Muscle of leg (tissue), 11 donors: Measurements from ENCODE around the gene HAGH. TPM values are rescaled to one million over a fixed set of nuclear protein-coding genes. Genes with fewer than 3 reads are reported as not detected.
"Not testable (repeated sequence)": the region's sequence is repeated elsewhere in the genome, so short reads cannot be mapped to it uniquely, and the experiment has no call there.

Source experiments
- DNase-seq: peaks from one replicate; pipeline ENCODE4 v3.0.0; 2013
- H3K27ac ChIP-seq: one replicate; pipeline ENCODE4 v1.5.1; 2013; ENCODE audit warnings: mild to moderate bottlenecking, low read length, control low read depth
- H3K27me3 ChIP-seq: one replicate; pipeline ENCODE4 v1.6.1; 2013; ENCODE audit warnings: low read length; ENCODE audit not compliant: control insufficient read depth, insufficient read depth
- H3K36me3 ChIP-seq: one replicate; pipeline ENCODE4 v1.6.1; 2013; ENCODE audit warnings: low read length; ENCODE audit not compliant: control insufficient read depth, insufficient read depth
- H3K4me1 ChIP-seq: one replicate; pipeline ENCODE4 v1.6.1; 2013; ENCODE audit warnings: low read length; ENCODE audit not compliant: control insufficient read depth, insufficient read depth
- H3K4me3 ChIP-seq: one replicate; pipeline ENCODE4 v1.5.1; 2013; ENCODE audit warnings: low read length, control low read depth
- H3K9me3 ChIP-seq: replicated peaks from 2 replicates; pipeline ENCODE4 v1.6.1; 2013; ENCODE audit warnings: low read depth, low read length; ENCODE audit not compliant: control insufficient read depth
- WGBS: methylation state at CpG from one replicate; pipeline ENCODE4 v1.1.5; 2013; ENCODE audit warnings: missing lambda C conversion rate; ENCODE audit not compliant: insufficient coverage; 5-methylcytosine and 5-hydroxymethylcytosine counted together
- polyA plus RNA-seq, 8 donors: library from polyadenylated mRNA; unstranded; fragments of 120-200 nt; gene quantifications; one replicate each; pipeline versions ENCODE4 v1.2.1 to v1.2.3, GENCODE V29; 2013; ENCODE audit warnings: inconsistent platforms in 1 of 8, low replicate concordance in 1 of 8; ENCODE audit not compliant: insufficient read length in 8 of 8, insufficient read depth in 1 of 8
- total RNA-seq: library from RNA; stranded (reverse); fragments of 120-200 nt; gene quantifications from one replicate; pipeline ENCODE4 v1.2.4, GENCODE V29; 2013

Gene HAGH
- total and polyA plus RNA-seq, 9 donors = 34.6 to 48.6 (median 39.1) TPM

DNA sequence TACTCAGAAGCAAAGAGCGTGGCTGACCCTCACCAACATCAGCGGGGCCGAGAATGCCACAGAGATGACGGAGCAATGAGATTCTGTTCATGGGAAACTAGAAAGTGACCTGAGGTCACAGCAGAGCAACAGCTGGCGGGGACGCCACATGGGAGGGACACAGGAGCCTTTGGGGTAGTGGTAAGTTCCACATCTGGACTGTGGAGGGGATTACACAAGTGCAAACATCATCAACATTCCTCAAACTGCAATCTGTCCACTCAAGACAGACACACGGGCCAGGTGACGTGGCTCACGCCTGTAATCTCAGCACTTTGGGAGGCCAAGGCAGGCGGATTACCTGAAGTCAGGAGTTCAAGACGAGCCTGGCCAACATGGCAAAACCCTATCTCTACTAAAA is 11.2 kb downstream of the HAGH start:
- peaks cover 4% of the 10 kb centered on the region for H3K4me1 ChIP-seq
- H3K36me3 ChIP-seq = peaks cover 45% of the 10 kb centered on the region
- H3K27me3 ChIP-seq = no peaks in the 10 kb centered on the region
- no peaks in the 10 kb centered on the region for H3K9me3 ChIP-seq
- no peak overlapping the region for H3K27ac ChIP-seq
- H3K4me3 ChIP-seq = no peak overlapping the region
- WGBS = 92% methylated on average over 4 of the region's 11 CpGs
- DNase-seq = no peak

DNA sequence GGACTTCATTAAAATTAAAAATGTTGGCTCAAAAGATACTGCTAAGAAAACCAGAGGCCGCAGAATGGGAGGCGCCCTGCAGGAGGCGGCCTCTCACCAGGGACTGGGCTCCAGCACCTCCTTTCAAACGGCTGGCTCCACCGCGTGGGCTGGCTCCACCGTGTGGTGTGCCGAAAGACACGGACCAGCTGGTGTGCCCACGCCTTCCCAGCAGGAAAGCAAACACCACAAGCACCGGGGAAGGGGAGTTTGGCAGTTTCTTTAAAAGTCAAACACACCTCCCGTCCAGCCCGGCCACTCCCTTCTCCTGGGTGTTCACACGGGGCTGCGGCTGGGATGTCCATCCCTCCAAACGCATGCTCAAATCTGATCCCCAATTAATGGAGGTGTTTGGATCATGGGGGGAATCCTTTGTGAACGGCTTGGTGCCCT is 13.9 kb downstream of the HAGH start:
- Histone ChIP-seq H3K36me3 (peaks cover 51% of the 10 kb centered on the region), H3K27ac (no peak overlapping the region), H3K9me3 (no peaks in the 10 kb centered on the region), H3K4me3 (no peak overlapping the region), H3K4me1 (peaks cover 4% of the 10 kb centered on the region), H3K27me3 (no peaks in the 10 kb centered on the region)
- 10% methylated on average over 2 of the region's 17 CpGs for WGBS
- peak; percentile 60 for DNase-seq

- Histone ChIP-seq H3K4me3 (no peak overlapping the region), H3K9me3 (peaks cover 2% of the 10 kb centered on the region), H3K4me1 (peaks cover 4% of the 10 kb centered on the region), H3K36me3 (peaks cover 50% of the 10 kb centered on the region), H3K27ac (no peak overlapping the region), H3K27me3 (no peaks in the 10 kb centered on the region)
- no peak for DNase-seq
- 85% methylated on average over 13 of the region's 16 CpGs for WGBS
Observed at GRCh38 chr16:1810536-1810935, 16.1 kb downstream of the HAGH start.

- H3K27me3 ChIP-seq = no peaks in the 10 kb centered on the region
- H3K36me3 ChIP-seq = peaks cover 46% of the 10 kb centered on the region
- peaks cover 2% of the 10 kb centered on the region for H3K9me3 ChIP-seq
- no peak overlapping the region for H3K27ac ChIP-seq
- WGBS = 93% methylated on average over 6 of the region's 16 CpGs
- peaks cover 4% of the 10 kb centered on the region for H3K4me1 ChIP-seq
- no peak overlapping the region for H3K4me3 ChIP-seq
- no peak for DNase-seq
Observed at GRCh38 chr16:1810106-1810505, 16.5 kb downstream of the HAGH start.

DNA sequence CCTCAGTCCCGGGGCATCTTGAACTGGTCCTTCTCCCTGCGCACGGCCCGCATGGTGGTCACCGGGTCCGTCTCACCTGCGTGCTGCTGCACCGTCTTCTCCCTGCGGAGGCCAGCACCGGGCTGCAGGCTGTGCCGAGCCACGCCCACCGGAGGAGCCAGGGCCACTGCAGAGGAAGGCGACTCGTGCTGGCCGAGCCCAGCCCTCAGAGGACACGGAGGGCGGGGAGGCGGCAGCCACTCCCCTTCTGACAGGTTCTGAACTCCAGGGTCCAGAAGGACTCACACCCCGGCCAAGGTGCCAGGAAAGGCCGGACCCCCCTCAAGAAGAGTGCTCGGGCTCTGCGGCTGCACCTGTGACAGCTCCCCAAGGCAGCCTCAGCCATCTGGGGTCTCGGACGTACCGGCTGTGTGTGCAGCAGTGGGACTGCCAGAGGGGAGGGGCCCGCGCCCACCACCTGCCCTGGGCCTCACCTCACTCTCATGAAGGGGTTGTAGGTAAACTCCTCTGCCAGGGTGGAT is 17.3 kb downstream of the HAGH start:
- 69% methylated on average over 25 of the region's 28 CpGs for WGBS
- no peak overlapping the region for H3K4me3 ChIP-seq
- H3K4me1 ChIP-seq = peaks cover 4% of the 10 kb centered on the region
- H3K27me3 ChIP-seq = no peaks in the 10 kb centered on the region
- peaks cover 46% of the 10 kb centered on the region for H3K36me3 ChIP-seq
- no peak overlapping the region for H3K27ac ChIP-seq
- peaks cover 2% of the 10 kb centered on the region for H3K9me3 ChIP-seq
- DNase-seq = no peak

GRCh38 chr16:1808691-1809090 is 17.9 kb downstream of the HAGH start:
- Histone ChIP-seq H3K27ac (no peak overlapping the region), H3K36me3 (peaks cover 46% of the 10 kb centered on the region), H3K27me3 (no peaks in the 10 kb centered on the region), H3K9me3 (peaks cover 2% of the 10 kb centered on the region), H3K4me3 (no peak overlapping the region), H3K4me1 (peaks cover 4% of the 10 kb centered on the region)
- WGBS = 90% methylated on average over 15 of the region's 18 CpGs
- DNase-seq = no peak

- peaks cover 46% of the 10 kb centered on the region for H3K36me3 ChIP-seq
Observed at GRCh38 chr16:1807626-1808025, 19.0 kb downstream of the HAGH start.

DNA sequence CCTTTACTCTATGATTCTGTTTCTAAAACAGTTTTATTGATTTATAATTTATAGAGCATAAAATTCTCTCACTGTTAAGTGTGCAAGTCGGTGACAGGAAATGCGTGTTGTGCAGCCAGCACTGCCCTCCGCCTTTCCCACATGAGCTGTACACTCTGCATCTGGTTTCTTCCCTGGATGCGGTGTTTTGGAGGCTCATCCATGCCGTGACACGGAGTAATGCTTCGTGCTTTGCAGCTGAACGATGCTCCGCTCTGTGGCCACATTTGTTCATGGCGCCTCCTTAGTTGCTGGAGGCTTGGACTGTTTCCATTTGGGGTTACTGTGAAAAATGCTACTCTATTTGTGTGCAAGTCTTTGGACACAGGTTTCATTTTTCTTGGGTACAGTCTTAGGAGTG is 25.9 kb downstream of the HAGH start:
- Histone ChIP-seq H3K4me1 (no peaks in the 10 kb centered on the region), H3K4me3 (no peak overlapping the region), H3K27me3 (no peaks in the 10 kb centered on the region), H3K9me3 (peaks cover 14% of the 10 kb centered on the region), H3K27ac (no peak overlapping the region), H3K36me3 (peaks cover 3% of the 10 kb centered on the region)
- no peak for DNase-seq
- WGBS = 64% methylated on average over 8 of the region's 10 CpGs

More at GRCh38 chr16:1807626-1808025, 19.0 kb downstream of the HAGH start:
- H3K4me1 ChIP-seq = no peaks in the 10 kb centered on the region
- no peak overlapping the region for H3K27ac ChIP-seq
- peaks cover 2% of the 10 kb centered on the region for H3K9me3 ChIP-seq
- DNase-seq = no peak
- WGBS = 100% methylated on average over 3 of the region's 10 CpGs
- H3K27me3 ChIP-seq = no peaks in the 10 kb centered on the region
- H3K4me3 ChIP-seq = no peak overlapping the region

- not testable (repeated sequence) for H3K36me3 ChIP-seq, DNase-seq, H3K4me3 ChIP-seq, H3K27ac ChIP-seq, H3K27me3 ChIP-seq, H3K4me1 ChIP-seq
- WGBS = no CpG with 5 or more reads among the region's 5 CpGs
- H3K9me3 ChIP-seq = peaks cover 14% of the 10 kb centered on the region
Observed at GRCh38 chr16:1799263-1799662, 27.4 kb downstream of the HAGH start.

DNA sequence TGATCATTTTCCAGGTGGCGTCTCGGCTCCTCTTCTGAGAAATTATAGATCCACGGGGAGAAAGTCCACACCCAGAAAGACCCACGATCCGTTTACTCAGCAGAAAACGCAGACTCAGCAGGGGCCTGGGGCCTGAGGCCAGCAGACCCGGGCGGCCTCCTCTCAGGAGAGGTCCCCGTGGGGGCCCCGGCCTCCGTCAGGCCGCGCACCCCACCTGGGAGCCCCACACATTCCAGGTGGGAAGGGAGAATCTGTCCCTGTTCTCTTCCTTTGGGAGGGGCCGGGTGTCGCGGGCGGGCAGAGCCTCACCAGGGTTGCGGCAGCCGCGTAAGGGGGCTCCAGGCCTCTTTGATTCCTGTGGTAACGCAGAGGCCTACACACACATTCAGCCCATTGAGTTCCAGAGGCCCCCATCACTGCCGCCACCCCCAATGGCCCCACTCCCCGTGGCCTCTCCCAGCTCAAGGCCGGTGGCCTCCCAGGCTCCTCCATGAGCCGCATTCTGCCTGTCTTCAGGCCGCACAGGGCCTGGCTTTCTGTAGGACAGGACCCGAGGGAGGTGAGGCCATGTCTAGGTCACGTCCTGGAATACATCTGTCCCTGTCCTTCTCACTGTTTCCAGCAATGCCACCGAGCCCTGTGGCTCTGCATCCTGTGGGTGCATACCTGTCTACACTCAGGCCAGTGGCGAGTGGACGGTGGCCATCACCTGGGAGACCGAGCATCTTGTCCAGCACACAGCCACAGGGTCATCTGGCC is 31.5 kb downstream of the HAGH start:
- H3K27ac ChIP-seq = no peak overlapping the region
- DNase-seq = no peak
- no peaks in the 10 kb centered on the region for H3K27me3 ChIP-seq
- peaks cover 16% of the 10 kb centered on the region for H3K36me3 ChIP-seq
- H3K4me3 ChIP-seq = no peak overlapping the region
- H3K9me3 ChIP-seq = peaks cover 14% of the 10 kb centered on the region
- 72% methylated on average over 22 of the region's 32 CpGs for WGBS
- peaks cover 12% of the 10 kb centered on the region for H3K4me1 ChIP-seq
